PC-9 (cell line): ENCODE results near the gene PDE4B.

Experiments
- CTCF ChIP-seq: fragments of 200-600 bp; sonication (generic); conservative IDR thresholded peaks from 2 replicates; pipeline ENCODE4 v1.6.1; 2017; ENCODE audit warnings: mixed run types, antibody characterized with exemption, mild to moderate bottlenecking, moderate library complexity
- EZH2 ChIP-seq: fragments of 200-600 bp; sonication (generic); IDR thresholded peaks from 2 replicates; pipeline ENCODE4 v1.8.0; 2017; ENCODE audit warnings: antibody characterized with exemption, low read depth

GRCh38 chr1:66078412-66078811, 285.7 kb downstream of the PDE4B start:
- TF ChIP-seq CTCF (no peak), EZH2 (no peak)
